Hypothalamus (tissue), 51 donors: Measurements from ENCODE around the gene FYB2.

Experiments
- DNase-seq, 51 donors: peaks; one replicate each; lab custom pipeline; 2025; lab: John Stamatoyannopoulos, UW

The FYB2 gene

GRCh38 chr1:56819387-56819899, at the start of gene FYB2:
Gene FYB2 (minus strand): TSS chr1:56819404. CDS start chr1:56819290, 114 bp downstream.
- DNase-seq, result peak in 1 of 51 donors; percentile 24

GRCh38 chr1:56868761-56869160, 49.6 kb upstream of the FYB2 start:
- no peak for DNase-seq

GRCh38 chr1:56867491-56867890, 48.3 kb upstream of the FYB2 start:
- DNase-seq, result no peak

GRCh38 chr1:56866656-56867055, 47.5 kb upstream of the FYB2 start:
- DNase-seq, result no peak

DNA sequence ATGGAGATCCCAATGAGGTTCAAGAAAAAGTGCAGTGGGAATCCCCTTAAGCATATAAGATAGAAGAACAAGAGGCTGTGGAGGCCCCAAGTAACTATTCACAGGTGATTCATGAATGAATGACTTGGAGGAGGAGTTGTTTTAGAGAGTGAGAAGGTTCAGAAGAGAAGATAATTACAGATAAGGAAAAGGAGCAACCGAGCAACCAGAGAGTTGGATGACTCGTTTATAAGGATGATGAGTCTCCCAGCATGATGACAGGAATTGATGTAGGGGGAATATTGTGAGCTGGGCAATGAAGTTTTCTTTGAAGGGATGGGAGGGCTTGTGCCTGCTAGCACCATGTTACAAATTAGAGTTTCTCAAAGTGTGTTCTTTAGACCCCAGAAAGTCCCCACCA, 45.2 kb upstream of the FYB2 start:
- no peak for DNase-seq

- DNase-seq, result no peak
Measured at GRCh38 chr1:56863265-56863992, 44.2 kb upstream of the FYB2 start.

GRCh38 chr1:56859287-56859686, 40.1 kb upstream of the FYB2 start:
- DNase-seq, result no peak

GRCh38 chr1:56856186-56856585, 37.0 kb upstream of the FYB2 start:
- no peak for DNase-seq

GRCh38 chr1:56855190-56855589, 36.0 kb upstream of the FYB2 start:
- no peak for DNase-seq

DNA sequence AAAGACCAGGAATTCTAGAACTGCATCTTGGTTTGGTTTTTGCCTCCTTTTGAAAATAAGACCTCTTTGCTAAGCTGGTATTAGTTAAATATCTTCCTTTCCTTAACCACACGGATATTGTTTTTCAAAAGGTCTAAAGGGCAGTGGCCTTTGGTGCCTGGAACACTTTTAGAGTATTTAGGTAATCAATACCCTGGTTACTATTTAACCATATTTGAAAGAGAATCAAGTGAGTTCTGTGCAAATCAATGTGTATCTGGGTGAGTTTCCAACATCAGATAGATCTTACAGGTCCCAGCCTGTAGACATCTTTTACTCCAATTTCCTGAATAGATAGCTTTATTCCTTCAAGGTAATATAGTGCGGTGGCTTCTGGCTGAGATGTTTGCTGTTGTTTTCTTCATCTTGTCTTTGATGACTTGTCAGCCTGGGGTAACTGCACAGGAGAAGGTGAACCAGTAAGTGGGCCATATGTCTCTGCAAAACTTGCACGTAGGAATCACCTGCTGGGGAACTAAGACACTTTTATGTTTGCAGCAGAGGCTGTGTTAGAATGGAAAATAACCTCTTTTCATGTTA, 35.4 kb upstream of the FYB2 start, which contains the start of gene C8A:
TSS of gene C8A (plus strand) at position 277 of the 579 bp plus-strand sequence. CDS start at position 382, 105 bp downstream.
- no peak for DNase-seq

DNA sequence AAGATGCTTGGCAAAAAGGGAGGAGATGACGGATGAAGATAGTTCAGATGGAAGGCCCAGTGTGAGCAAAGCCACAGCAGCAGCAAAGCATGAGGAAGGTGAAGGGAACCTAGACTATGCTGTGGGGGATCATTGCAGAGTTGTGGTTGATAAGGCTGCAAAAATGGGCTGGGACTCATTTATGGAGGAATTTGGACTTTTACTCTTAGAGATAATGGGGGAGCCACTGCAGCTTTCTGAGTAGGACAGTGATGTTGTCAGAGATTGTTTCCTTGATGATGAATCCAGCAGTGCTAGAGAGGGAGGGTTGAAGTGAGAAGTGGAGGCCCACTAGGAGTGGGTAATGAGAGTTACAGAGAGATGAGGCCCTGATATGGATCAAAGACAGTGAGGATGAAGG, 33.3 kb upstream of the FYB2 start:
- no peak for DNase-seq

- no peak for DNase-seq
Measured at GRCh38 chr1:56850922-56851321, 31.7 kb upstream of the FYB2 start.

DNA sequence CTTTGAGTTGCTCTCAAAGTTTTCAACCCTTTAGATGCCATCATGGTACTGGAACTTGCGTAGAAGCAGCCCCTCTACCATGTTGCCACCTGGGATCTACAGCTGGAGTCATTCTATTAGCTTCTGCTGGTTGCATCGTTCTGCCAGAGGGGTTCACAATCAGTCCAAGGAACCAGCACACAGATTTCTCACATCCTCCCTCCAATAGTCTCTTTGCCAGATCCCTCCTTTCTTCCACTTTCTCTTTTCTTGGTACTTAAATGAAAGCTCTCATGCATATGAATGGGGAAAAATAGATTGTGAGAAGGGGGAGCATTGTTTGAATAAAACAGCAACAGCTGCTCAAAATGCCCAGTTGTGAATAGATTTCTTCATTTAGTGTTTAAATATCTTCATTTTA, 31.2 kb upstream of the FYB2 start:
- no peak for DNase-seq

- no peak for DNase-seq
Measured at GRCh38 chr1:56849750-56850149, 30.5 kb upstream of the FYB2 start.

DNA sequence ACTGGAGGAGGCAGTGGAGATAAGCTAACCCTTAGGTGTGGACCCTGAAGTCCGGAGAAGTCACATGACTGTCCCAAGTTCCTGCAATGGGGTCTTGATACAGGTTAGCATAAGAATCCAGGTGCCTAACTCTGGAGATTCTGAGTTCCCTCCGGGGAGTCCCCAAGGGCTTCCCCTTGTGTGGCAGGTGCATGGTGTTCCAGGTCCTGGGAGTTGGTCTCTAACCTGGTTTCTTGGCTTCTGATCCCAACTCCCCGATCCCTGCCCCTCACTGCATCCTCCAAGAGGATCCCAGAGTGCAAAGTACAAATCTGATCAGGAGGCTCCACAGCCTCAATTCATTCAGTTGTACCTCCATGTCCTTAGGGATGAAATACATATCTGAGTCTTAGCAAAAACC, 26.1 kb upstream of the FYB2 start:
- no peak for DNase-seq

DNA sequence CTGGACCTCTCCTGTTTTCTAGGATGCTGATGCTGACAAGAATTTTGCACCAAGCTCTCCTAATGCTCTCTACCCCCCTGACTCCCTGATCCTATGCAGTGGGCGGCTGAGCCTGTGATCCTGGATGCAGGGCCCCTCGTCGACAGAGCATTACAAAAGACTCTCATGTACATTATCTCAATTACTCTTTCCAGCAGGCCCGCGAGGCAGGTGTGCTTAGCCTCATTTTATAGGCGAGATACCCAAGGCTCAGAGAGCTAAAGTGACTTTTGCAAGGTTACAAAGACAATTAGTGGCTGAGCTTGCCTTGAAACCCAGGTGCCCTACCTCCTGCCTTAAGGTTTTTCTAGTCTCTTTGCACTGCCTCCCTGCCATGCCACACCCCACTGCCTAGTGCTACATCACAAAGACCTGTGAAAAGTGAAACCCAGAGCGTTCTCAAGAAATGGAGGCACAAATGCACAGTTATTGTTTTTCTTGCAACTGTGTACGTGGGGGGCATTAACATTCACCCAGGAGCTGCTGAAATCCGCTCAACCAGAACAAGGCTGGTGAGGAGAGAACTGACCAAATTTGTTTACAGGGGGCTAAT, 25.4 kb upstream of the FYB2 start:
- no peak for DNase-seq

- no peak for DNase-seq
Measured at GRCh38 chr1:56843544-56843943, 24.3 kb upstream of the FYB2 start.

DNA sequence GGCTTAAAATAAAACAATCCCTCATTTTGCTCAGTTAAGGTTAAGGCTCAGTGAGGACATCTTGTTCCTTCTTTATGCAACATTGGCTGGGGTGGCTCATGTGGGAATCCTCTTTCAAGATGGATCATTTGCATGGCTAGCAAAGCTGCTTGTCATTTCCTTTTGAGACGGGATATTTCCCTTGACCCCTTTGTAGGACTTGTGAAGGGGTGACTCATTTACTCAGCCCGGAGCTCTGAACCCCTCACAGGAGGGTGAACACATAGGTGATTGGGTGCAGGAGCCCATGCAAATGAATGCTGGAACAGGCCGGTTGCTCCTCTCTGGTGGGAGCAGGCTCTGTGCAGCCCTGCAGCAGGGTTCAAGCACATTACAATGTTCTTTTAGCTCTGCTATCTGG, 19.6 kb upstream of the FYB2 start:
- DNase-seq, result no peak

DNA sequence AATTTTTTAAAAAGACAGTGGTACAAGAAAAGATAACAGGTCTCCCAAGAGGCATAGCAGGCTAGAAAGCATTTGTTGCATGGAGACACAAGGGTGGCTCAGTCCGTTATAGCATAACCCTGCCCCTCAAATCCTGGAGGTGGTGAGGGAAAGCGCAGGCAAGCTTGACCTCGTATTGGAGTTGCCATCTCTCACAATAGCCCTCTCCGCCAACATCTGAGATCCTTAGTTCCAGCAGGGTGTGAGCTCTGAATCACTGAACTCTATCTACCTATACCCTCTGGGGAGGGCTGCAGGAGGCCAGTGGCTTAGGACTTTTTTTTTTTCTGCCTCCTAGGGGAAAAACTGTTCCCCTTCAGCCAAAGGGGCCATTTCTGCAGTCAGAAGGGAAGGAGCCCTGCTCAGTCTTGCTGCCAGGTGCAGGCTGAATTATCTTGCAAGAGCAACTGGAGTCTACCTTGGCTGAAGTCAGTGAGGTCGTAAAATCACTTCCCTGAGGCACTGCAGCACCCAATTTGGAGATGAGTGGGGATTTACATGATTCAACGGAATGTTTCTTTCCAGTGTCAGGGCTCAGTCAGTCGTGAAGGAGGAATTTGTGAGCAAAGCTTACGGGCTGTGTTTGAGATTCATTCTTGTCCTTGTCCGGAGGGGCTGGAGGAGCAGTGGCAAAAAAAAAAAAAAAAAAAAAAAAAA, 18.2 kb upstream of the FYB2 start:
- no peak for DNase-seq

DNA sequence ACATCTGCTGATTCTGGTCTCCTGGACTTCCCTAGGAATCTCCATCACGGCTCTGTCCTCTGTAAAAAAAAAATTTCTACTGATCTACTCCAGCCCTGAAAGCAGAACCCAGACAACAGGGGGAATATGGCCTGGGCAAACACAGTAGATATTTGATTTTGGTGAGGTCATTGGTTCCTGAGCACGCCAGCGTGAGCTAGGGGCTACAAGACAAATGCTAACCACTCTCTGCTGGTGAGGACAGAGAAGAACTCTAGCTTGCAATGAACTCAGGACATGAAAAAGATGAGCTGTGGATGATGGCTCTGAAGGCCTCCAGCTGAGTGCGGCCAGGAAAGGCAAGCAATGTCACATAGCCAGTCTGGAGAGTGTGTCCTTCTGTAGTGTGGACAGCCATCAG, 17.2 kb upstream of the FYB2 start:
- no peak for DNase-seq

GRCh38 chr1:56835657-56836056, 16.5 kb upstream of the FYB2 start:
- no peak for DNase-seq
